Endothelial cell of umbilical vein (primary cell): ENCODE results near the gene HIP1. TPM values are rescaled to one million over a fixed set of nuclear protein-coding genes. Genes with fewer than 3 reads are reported as not detected.

Experiments
- BruUV-seq: library from RNA; stranded (reverse); fragments of 400-500 nt; replicated peaks from 2 replicates; lab custom pipeline; 2021; lab: Mats Ljungman, UMichigan
- CTCF ChIA-PET: fragments of 300-600, 350-600 bp; sonication (Branson Sonifier 250); formaldehyde crosslinking; loops from one replicate; lab custom pipeline; 2021; ENCODE audit warnings: antibody characterized with exemption, inconsistent platforms; lab: Charles Lee
- POLR2A ChIA-PET: fragments of 300-600, 350-600 bp; sonication (Branson Sonifier 250); formaldehyde crosslinking; loops from one replicate; lab custom pipeline; 2021; ENCODE audit warnings: antibody characterized with exemption, inconsistent platforms; lab: Charles Lee
- DNase-seq: peaks from one replicate; pipeline ENCODE4 v3.0.0-alpha.2; 2011; ENCODE audit warnings: low read depth, low spot score
- FAIRE-seq: peaks from 2 replicates; lab custom pipeline; 2011; peaks lifted over from hg19 to GRCh38; lab: Jason Lieb, UNC
- H2AFZ ChIP-seq: 2 replicates; pipeline ENCODE4 v1.6.0; 2012; ENCODE audit warnings: low read depth, low read length, control low read depth, inconsistent platforms
- H3K27ac ChIP-seq: 2 replicates; pipeline ENCODE4 v1.5.1; 2011; ENCODE audit warnings: low read depth, mild to moderate bottlenecking, control low read depth, low read length, moderate library complexity; ENCODE audit not compliant: insufficient read depth
- H3K27me3 ChIP-seq, 2 experiments: 2 replicates each; pipeline versions ENCODE4 v1.6.0 to v1.6.1; 2011; ENCODE audit warnings: low read length in 2 of 2, mixed read lengths in 1 of 2; ENCODE audit not compliant: control insufficient read depth in 2 of 2, insufficient read depth in 2 of 2
- H3K36me3 ChIP-seq, 2 experiments: 2 replicates in 1 of 2; 3 replicates in 1 of 2; pipeline ENCODE4 v1.5.1; 2011; ENCODE audit warnings: low read length in 2 of 2, mild to moderate bottlenecking in 1 of 2, moderate library complexity in 1 of 2; ENCODE audit not compliant: control insufficient read depth in 2 of 2, insufficient read depth in 2 of 2; ENCODE audit errors: extremely low read depth in 1 of 2
- H3K4me1 ChIP-seq: 3 replicates; pipeline ENCODE4 v1.5.1; 2011; ENCODE audit warnings: mild to moderate bottlenecking, low read length; ENCODE audit not compliant: control insufficient read depth, insufficient read depth; ENCODE audit errors: extremely low read depth
- H3K4me2 ChIP-seq: 2 replicates; pipeline ENCODE4 v1.6.1; 2011; ENCODE audit warnings: low read length, control low read depth, mixed read lengths; ENCODE audit not compliant: insufficient read depth
- H3K4me3 ChIP-seq, 3 experiments: fragments of 200-600 bp in 1 of 3; sonication (generic), shearing (Covaris generic) in 1 of 3; replicated peaks in 1 of 3; 2 replicates each; pipeline ENCODE4 v1.5.1; 2011 to 2016; ENCODE audit warnings: control low read depth in 3 of 3, low read length in 3 of 3, mild to moderate bottlenecking in 2 of 3, inconsistent platforms in 1 of 3, low read depth in 1 of 3, moderate library complexity in 1 of 3; ENCODE audit not compliant: insufficient read depth in 1 of 3
- H3K79me2 ChIP-seq: 2 replicates; pipeline ENCODE4 v1.6.0; 2012; ENCODE audit warnings: low read length, inconsistent platforms; ENCODE audit not compliant: control insufficient read depth, insufficient read depth
- H3K9ac ChIP-seq: replicated peaks from 2 replicates; pipeline ENCODE3; 2011; ENCODE audit warnings: low read length, control low read depth; ENCODE audit not compliant: insufficient read depth; ENCODE audit errors: extremely low read depth
- H3K9me1 ChIP-seq: replicated peaks from 3 replicates; pipeline ENCODE4 v1.6.0; 2011; ENCODE audit warnings: mild to moderate bottlenecking, low read length; ENCODE audit not compliant: control insufficient read depth, insufficient read depth; ENCODE audit errors: extremely low read depth
- H3K9me3 ChIP-seq: replicated peaks from 2 replicates; pipeline ENCODE4 v1.5.1; 2012; ENCODE audit warnings: low read length, inconsistent platforms; ENCODE audit not compliant: control insufficient read depth, insufficient read depth
- H4K20me1 ChIP-seq: replicated peaks from 2 replicates; pipeline ENCODE3; 2011; ENCODE audit warnings: mild to moderate bottlenecking, low read length; ENCODE audit not compliant: control insufficient read depth, insufficient read depth; ENCODE audit errors: extremely low read depth
- CTCF ChIP-seq, 2 donors: IDR thresholded peaks; 1 replicate in 1 of 2; 2 replicates in 1 of 2; pipeline ENCODE4 v1.5.1; 2011; ENCODE audit warnings: low read length in 2 of 2, mild to moderate bottlenecking in 2 of 2, moderate library complexity in 2 of 2, control low read depth in 1 of 2, inconsistent platforms in 1 of 2, low read depth in 1 of 2; ENCODE audit not compliant: insufficient read depth in 1 of 2; ENCODE audit errors: extremely low read depth in 1 of 2
- EZH2 ChIP-seq: IDR thresholded peaks from 2 replicates; pipeline ENCODE4 v1.6.1; 2012; ENCODE audit warnings: borderline replicate concordance, low read depth, mild to moderate bottlenecking, moderate library complexity, low read length, inconsistent platforms; ENCODE audit not compliant: severe bottlenecking
- FOS ChIP-seq: IDR thresholded peaks from 2 replicates; pipeline ENCODE4 v1.6.1; 2011; ENCODE audit warnings: mild to moderate bottlenecking, low read length, moderate library complexity, borderline replicate concordance; ENCODE audit not compliant: insufficient read depth
- GATA2 ChIP-seq: IDR thresholded peaks from 2 replicates; pipeline ENCODE4 v1.7.0; 2011; ENCODE audit warnings: low read depth, mild to moderate bottlenecking, moderate library complexity, mixed read lengths, low read length; ENCODE audit not compliant: insufficient read length, insufficient read depth
- JUN ChIP-seq: IDR thresholded peaks from 2 replicates; pipeline ENCODE4 v1.6.1; 2011; ENCODE audit warnings: borderline replicate concordance, low read depth; ENCODE audit not compliant: insufficient read length, insufficient read depth
- MAX ChIP-seq: IDR thresholded peaks from 2 replicates; pipeline ENCODE4 v1.6.1; 2011; ENCODE audit not compliant: insufficient read depth, insufficient read length
- MYC ChIP-seq: IDR thresholded peaks from one replicate; pipeline ENCODE4 v1.6.1; 2011; ENCODE audit warnings: mild to moderate bottlenecking, low read depth, low read length
- POLR2A ChIP-seq: IDR thresholded peaks from 2 replicates; pipeline ENCODE4 v1.6.1; 2012; ENCODE audit warnings: low read depth, mild to moderate bottlenecking, control low read depth, low read length
- POLR2AphosphoS5 ChIP-seq: IDR thresholded peaks from 2 replicates; pipeline ENCODE4 v1.6.1; 2012; ENCODE audit warnings: low read depth, mild to moderate bottlenecking, control low read depth, low read length, moderate library complexity; ENCODE audit not compliant: insufficient read depth
- dilution Hi-C: fragments of 300-500 bp; cut with MboI; formaldehyde crosslinking; loops from one replicate; pipeline ENCODE4 v1.15.0; 2019; ENCODE audit warnings: low sequenced_read_pairs; ENCODE audit not compliant: extremely low pct_ligation_motif_present
- intact Hi-C: fragments of 100-400 bp; cut with micrococcal nuclease; formaldehyde crosslinking; loops from one replicate; pipeline ENCODE4 v1.10.0; 2022
- polyA plus RNA-seq, 4 experiments: library from polyadenylated mRNA; depleted of rRNA in 3 of 4; stranded (reverse) in 3 of 4; unstranded in 1 of 4; fragments of >200 nt; gene quantifications; 2 replicates each; pipeline versions ENCODE4 v1.2.1 to v1.2.3, GENCODE V29; 2011 to 2012; ENCODE audit warnings: missing spikeins in 1 of 4
- total RNA-seq: library from RNA; stranded (reverse); gene quantifications from 2 replicates; pipeline ENCODE4 v1.2.3, GENCODE V29; 2021

Gene HIP1
- total and polyA plus RNA-seq, 2 donors (not counting 3 experiments of a cell fraction or from before 2014, with no cell fraction given): 23.7 to 47.6 TPM

GRCh38 chr7:75591467-75592255, 147.1 kb downstream of the HIP1 start:
- no peak for FAIRE-seq
- no peak for TF ChIP-seq JUN
- no peak for TF ChIP-seq MYC
- no peak for TF ChIP-seq EZH2
- TF ChIP-seq GATA2: no peak
- TF ChIP-seq CTCF (IDR thresholded peaks at IDR 0.05; ENCODE audit: extremely low read depth in 1 of 2, insufficient read depth in 1 of 2, low read depth in 1 of 2, low read length in 2 of 2): no peak
- no peak for TF ChIP-seq FOS
- no peak for TF ChIP-seq MAX
- TF ChIP-seq POLR2A: no peak
- no peak for TF ChIP-seq POLR2AphosphoS5
- Histone ChIP-seq H3K27ac (no peak overlapping the region), H4K20me1 (no peaks in the 10 kb centered on the region), H2AFZ (no peak overlapping the region), H3K79me2 (no peaks in the 10 kb centered on the region), H3K9me1 (no peaks in the 10 kb centered on the region), H3K4me1 (peaks cover 6% of the 10 kb centered on the region), H3K36me3 (peaks cover 0 to 6% of the 10 kb centered on the region in 2 experiments), H3K9me3 (no peaks in the 10 kb centered on the region), H3K4me3 (no peak overlapping the region), H3K4me2 (no peak overlapping the region), H3K27me3 (no peaks in the 10 kb centered on the region), H3K9ac (no peak overlapping the region)
- intact Hi-C loops: no loop called here
- no peak for DNase-seq
- ChIA-PET POLR2A (no interaction called here), CTCF (no interaction called here)
- dilution Hi-C loops: no loop called here
- BruUV-seq: no TSS peak
